ENCODE data around the gene EEFSEC. TPM values are rescaled to one million over a fixed set of nuclear protein-coding genes. Genes with fewer than 3 reads are reported as not detected.

EEFSEC gene
- total and polyA plus RNA-seq, 11 donors, result 17.5 to 48.0 (median 22.5) TPM

GRCh38 chr3:128311441-128311844 is 158.2 kb downstream of the EEFSEC start:
- intact Hi-C loops (cut with DNase I), result loop anchor here in 3 of 10 donors (5.0 to 10.0 kb wide), 2 partner anchors 56 to 137 kb away; no protein-coding TSS in a partner anchor
- H3K27ac ChIP-seq, result peak overlapping the region in 7 of 12 donors; percentile 3 to 68 (median 41)
- no peaks in the 10 kb centered on the region for H3K36me3 ChIP-seq
- ATAC-seq, result peak; percentile 73 to 84 (median 82)
- peaks cover 0 to 52% (median 8%) of the 10 kb centered on the region in 12 donors for H3K4me1 ChIP-seq
- DNase-seq, result peak in 4 of 5 donors; percentile 73 to 81 (median 76)
- no peak for TF ChIP-seq CTCF (IDR thresholded peaks at IDR 0.05)
- no peak for TF ChIP-seq POLR2A (IDR thresholded peaks at IDR 0.05)
- H3K9me3 ChIP-seq, result no peaks in the 10 kb centered on the region
- H3K27me3 ChIP-seq, result no peaks in the 10 kb centered on the region
- H3K4me3 ChIP-seq, result no peak overlapping the region
- 36 to 67% (median 55%) methylated on average over 4 to 5 of the region's 5 CpGs for WGBS, 4 donors

- Histone ChIP-seq H3K4me3 (no peak overlapping the region), H3K27ac (peak overlapping the region in 2 of 12 donors; percentile 66 to 68), H3K27me3 (no peaks in the 10 kb centered on the region), H3K4me1 (peaks cover 0 to 52% (median 11%) of the 10 kb centered on the region in 12 donors), H3K36me3 (no peaks in the 10 kb centered on the region), H3K9me3 (no peaks in the 10 kb centered on the region)
- DNase-seq (peak in 1 of 5 donors; percentile 9), ATAC-seq (no peak)
- TF ChIP-seq CTCF (IDR thresholded peaks at IDR 0.05) (no peak), POLR2A (IDR thresholded peaks at IDR 0.05) (no peak)
- 97 to 98% (median 97%) methylated on average over 5 to 10 of the region's 10 CpGs for WGBS, 4 donors
- intact Hi-C loops (cut with DNase I), result loop anchor here in 3 of 10 donors (5.0 to 10.0 kb wide), 2 partner anchors 55 to 137 kb away; no protein-coding TSS in a partner anchor
These were observed 159.0 kb downstream of the EEFSEC start for GRCh38 chr3:128312271-128312670.

GRCh38 chr3:128313071-128313725 is 159.9 kb downstream of the EEFSEC start:
- Histone ChIP-seq H3K27me3 (no peaks in the 10 kb centered on the region), H3K4me3 (no peak overlapping the region), H3K4me1 (peaks cover 0 to 48% (median 11%) of the 10 kb centered on the region in 12 donors), H3K27ac (peak overlapping the region in 1 of 12 donors; percentile 28), H3K9me3 (no peaks in the 10 kb centered on the region), H3K36me3 (no peaks in the 10 kb centered on the region)
- ATAC-seq (peak in 1 of 4 donors; percentile 4), DNase-seq (peak in 1 of 5 donors; percentile 16)
- intact Hi-C loops (cut with DNase I), result loop anchor here in 3 of 10 donors (5.0 to 10.0 kb wide), 2 partner anchors 54 to 138 kb away; no protein-coding TSS in a partner anchor
- WGBS, 4 donors, result 67 to 82% (median 78%) methylated on average over 5 of the region's 5 CpGs
- TF ChIP-seq POLR2A (IDR thresholded peaks at IDR 0.05) (no peak), CTCF (IDR thresholded peaks at IDR 0.05) (no peak)

GRCh38 chr3:128313935-128314334 is 160.7 kb downstream of the EEFSEC start:
- no peaks in the 10 kb centered on the region for H3K36me3 ChIP-seq
- 65 to 96% (median 82%) methylated on average over 2 of the region's 2 CpGs for WGBS, 4 donors
- no peaks in the 10 kb centered on the region for H3K27me3 ChIP-seq
- DNase-seq (no peak), ATAC-seq (no peak)
- no peaks in the 10 kb centered on the region for H3K9me3 ChIP-seq
- TF ChIP-seq CTCF (IDR thresholded peaks at IDR 0.05) (no peak), POLR2A (IDR thresholded peaks at IDR 0.05) (no peak)
- peak overlapping the region in 1 of 12 donors; percentile 28 for H3K27ac ChIP-seq
- peaks cover 0 to 41% (median 8%) of the 10 kb centered on the region in 12 donors for H3K4me1 ChIP-seq
- H3K4me3 ChIP-seq, result no peak overlapping the region
- intact Hi-C loops (cut with DNase I), result loop anchor here in 3 of 10 donors (5.0 to 10.0 kb wide), 2 partner anchors 53 to 139 kb away; no protein-coding TSS in a partner anchor
